Measurements from ENCODE around the gene PNMA1.
"Not testable (repeated sequence)": the region's sequence is repeated elsewhere in the genome, so short reads cannot be mapped to it uniquely, and the experiment has no call there.

The PNMA1 gene

DNA sequence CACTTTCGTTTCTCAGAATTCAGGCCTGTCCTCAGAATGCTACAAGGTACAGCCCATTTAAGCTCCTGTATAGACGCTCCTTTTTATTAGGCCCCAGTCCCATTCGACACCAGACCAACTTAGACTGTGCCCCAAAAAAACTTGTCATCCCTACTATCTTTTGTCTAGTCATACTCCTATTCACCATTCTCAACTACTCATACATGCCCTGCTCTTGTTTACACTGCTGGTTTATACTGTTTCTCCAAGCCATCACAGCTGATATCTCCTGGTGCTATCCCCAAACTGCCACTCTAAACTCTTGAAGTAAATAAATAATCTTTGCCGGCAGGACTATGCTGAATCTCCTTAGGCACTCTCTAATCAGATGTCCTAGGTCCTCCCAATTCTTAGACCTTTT is 6.1 kb downstream of the PNMA1 start:
- H3K9ac ChIP-seq (ENCODE audit: low read depth, low read length); H3K9me3 ChIP-seq (ENCODE audit: insufficient read depth, low read depth, low read length); H3K4me3 ChIP-seq (ENCODE audit: low read length); H3K4me1 ChIP-seq (ENCODE audit: insufficient read depth, low read length); H3K27ac ChIP-seq (ENCODE audit: low read length); H3K36me3 ChIP-seq (ENCODE audit: insufficient read depth, low read depth, low read length); H3K27me3 ChIP-seq (ENCODE audit: insufficient read depth, low read length): not testable (repeated sequence)

DNA sequence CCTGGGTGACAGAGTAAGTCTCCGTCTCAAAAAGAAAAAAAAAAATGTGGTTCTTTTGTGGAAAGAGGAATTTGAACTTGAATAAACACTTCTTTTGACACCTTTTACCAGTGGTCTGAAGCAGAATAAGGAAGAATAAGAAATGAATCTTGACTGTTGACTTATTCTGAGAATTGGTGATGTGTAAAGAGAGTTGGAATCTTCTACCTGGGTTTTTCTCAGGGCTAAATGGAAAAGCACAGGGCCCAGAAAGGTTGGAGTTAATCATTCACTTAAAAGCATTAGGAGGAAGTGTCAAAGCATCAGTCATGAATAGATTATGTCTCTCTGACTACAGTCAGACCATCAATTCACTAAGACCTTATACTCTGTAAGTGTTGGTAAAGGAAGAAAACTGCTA is 13.9 kb downstream of the PNMA1 start:
- no peaks in the 10 kb centered on the region for H3K4me1 ChIP-seq (ENCODE audit: insufficient read depth, low read length)
- H3K9me3 ChIP-seq (ENCODE audit: insufficient read depth, low read depth, low read length) = no peaks in the 10 kb centered on the region; the same call in 1 of the 2 replicates
- no peak overlapping the region for H3K9ac ChIP-seq (ENCODE audit: low read depth, low read length)
- no peak overlapping the region for H3K4me3 ChIP-seq (ENCODE audit: low read length)
- H3K27ac ChIP-seq (ENCODE audit: low read length) = no peak overlapping the region
- no peaks in the 10 kb centered on the region for H3K27me3 ChIP-seq (ENCODE audit: insufficient read depth, low read length)
- no peaks in the 10 kb centered on the region for H3K36me3 ChIP-seq (ENCODE audit: insufficient read depth, low read depth, low read length)

DNA sequence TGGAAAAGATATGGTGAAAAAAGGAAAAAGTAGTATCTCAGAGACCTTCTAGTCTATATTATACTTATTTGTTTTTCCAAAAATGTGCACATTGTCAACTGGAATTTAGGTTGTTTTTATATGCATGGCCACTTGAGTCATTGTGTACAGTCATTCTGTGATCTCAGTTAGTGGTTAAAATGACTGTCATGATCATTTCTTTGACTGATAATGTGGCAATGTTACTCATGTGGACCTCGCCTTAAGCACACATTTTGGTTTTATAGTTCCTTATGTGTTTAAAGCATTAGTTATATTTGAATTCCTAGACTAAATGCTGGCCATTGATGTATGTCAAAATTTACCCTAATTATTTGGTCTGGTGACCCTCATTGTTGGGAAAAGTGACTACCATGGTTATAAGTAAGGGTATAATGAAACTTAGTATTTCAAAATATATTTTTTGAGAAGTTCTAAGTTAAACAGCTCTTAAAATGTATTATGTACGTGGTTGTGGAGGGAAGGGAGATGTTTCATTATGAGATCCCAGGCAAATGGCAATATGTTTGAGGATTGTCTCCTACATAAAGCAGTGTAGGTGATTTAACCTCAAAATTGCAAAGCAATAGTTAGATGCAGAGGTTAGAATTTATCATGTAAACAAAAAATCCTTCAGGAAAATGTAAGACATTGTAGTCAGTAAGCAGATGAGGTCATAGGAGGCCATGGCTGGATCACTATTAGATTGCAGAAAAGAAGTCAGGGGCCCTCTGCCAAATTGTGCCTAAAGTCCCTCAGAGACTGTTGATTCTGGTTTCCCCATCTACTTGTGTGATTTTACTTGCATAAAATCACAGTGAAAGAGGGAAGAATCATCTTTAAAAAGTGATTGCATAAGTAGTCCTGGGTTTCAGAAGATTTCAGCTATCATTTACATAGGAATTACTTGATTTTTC is 17.5 kb downstream of the PNMA1 start:
- H3K27me3 ChIP-seq (ENCODE audit: insufficient read depth, low read length) = no peaks in the 10 kb centered on the region
- H3K4me3 ChIP-seq (ENCODE audit: low read length) = no peak overlapping the region
- H3K4me1 ChIP-seq (ENCODE audit: insufficient read depth, low read length) = no peaks in the 10 kb centered on the region
- no peaks in the 10 kb centered on the region for H3K9me3 ChIP-seq (ENCODE audit: insufficient read depth, low read depth, low read length)
- no peak overlapping the region for H3K27ac ChIP-seq (ENCODE audit: low read length)
- H3K36me3 ChIP-seq (ENCODE audit: insufficient read depth, low read depth, low read length) = peaks cover 7% of the 10 kb centered on the region; the same call in 1 of the 2 replicates
- no peak overlapping the region for H3K9ac ChIP-seq (ENCODE audit: low read depth, low read length)

DNA sequence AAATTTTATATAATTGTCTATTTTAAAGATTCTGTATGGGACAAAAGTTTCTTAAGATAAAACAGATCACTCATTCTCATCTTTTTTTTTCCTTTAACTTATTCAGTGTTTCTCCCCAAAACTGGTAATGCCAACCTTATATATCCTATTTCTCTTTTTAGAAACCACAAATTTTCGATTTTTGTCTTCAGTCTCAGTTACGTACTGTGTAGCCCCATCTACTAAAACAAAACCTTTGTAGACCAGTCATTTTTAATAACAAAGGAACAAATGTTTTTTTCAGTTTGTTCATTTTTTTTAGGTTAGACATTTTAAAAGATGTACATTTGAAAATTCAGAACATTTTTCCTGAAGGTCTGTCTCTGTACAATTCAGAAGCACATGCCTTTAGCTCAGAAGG is 18.2 kb downstream of the PNMA1 start:
- H3K27me3 ChIP-seq (ENCODE audit: insufficient read depth, low read length) = no peaks in the 10 kb centered on the region
- H3K4me3 ChIP-seq (ENCODE audit: low read length) = no peak overlapping the region
- H3K9ac ChIP-seq (ENCODE audit: low read depth, low read length) = no peak overlapping the region
- no peak overlapping the region for H3K27ac ChIP-seq (ENCODE audit: low read length)
- peaks cover 8% of the 10 kb centered on the region; the same call in 1 of the 2 replicates for H3K36me3 ChIP-seq (ENCODE audit: insufficient read depth, low read depth, low read length)
- no peaks in the 10 kb centered on the region for H3K4me1 ChIP-seq (ENCODE audit: insufficient read depth, low read length)
- no peaks in the 10 kb centered on the region for H3K9me3 ChIP-seq (ENCODE audit: insufficient read depth, low read depth, low read length)

DNA sequence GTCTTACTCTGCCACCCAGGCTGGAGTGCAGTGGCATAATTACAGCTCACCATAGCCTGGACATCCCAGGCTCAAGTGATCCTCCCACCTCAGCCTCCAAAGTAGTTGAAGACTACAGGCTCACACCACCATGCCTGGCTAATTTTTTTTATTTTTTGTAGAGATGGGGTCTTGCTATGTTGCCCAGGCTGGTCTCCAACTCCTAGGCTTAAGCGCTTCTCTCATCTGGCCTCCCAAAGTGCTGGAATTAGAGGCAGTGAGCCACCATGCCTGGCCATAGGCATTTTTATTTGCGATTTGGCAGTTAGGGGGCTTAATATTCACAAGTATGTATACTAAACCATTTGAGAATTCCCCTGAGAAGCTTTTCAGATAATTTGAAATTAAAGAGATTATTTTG is 19.1 kb downstream of the PNMA1 start:
- Histone ChIP-seq H3K9me3 (ENCODE audit: insufficient read depth, low read depth, low read length) (no peaks in the 10 kb centered on the region), H3K4me3 (ENCODE audit: low read length) (no peak overlapping the region), H3K36me3 (ENCODE audit: insufficient read depth, low read depth, low read length) (peaks cover 14% of the 10 kb centered on the region; the same call in 1 of the 2 replicates), H3K27ac (ENCODE audit: low read length) (no peak overlapping the region), H3K4me1 (ENCODE audit: insufficient read depth, low read length) (no peaks in the 10 kb centered on the region), H3K9ac (ENCODE audit: low read depth, low read length) (no peak overlapping the region), H3K27me3 (ENCODE audit: insufficient read depth, low read length) (no peaks in the 10 kb centered on the region)

DNA sequence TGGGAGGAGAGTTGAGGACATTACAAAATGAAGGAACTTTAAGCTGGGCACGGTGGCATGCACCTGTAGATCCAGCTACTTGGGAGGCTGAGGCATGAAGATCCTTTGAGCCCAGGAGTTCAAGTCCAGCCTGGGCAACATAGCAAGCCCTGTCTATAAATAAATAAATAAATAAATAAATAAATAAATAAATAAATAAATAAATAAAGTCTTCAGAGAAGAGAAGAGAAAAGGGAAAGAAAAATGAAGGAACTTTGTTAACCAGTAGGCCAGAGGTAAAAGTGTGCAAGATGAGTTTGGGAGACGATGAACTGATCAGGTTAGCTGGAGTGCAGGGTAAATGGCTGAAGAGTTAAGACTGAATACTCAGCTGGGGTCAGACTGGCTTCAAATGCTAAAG is 20.1 kb downstream of the PNMA1 start:
- Histone ChIP-seq H3K27me3 (ENCODE audit: insufficient read depth, low read length) (no peaks in the 10 kb centered on the region), H3K4me1 (ENCODE audit: insufficient read depth, low read length) (no peaks in the 10 kb centered on the region), H3K4me3 (ENCODE audit: low read length) (no peak overlapping the region), H3K36me3 (ENCODE audit: insufficient read depth, low read depth, low read length) (peaks cover 14% of the 10 kb centered on the region; the same call in 1 of the 2 replicates), H3K9ac (ENCODE audit: low read depth, low read length) (no peak overlapping the region), H3K9me3 (ENCODE audit: insufficient read depth, low read depth, low read length) (no peaks in the 10 kb centered on the region), H3K27ac (ENCODE audit: low read length) (no peak overlapping the region)

DNA sequence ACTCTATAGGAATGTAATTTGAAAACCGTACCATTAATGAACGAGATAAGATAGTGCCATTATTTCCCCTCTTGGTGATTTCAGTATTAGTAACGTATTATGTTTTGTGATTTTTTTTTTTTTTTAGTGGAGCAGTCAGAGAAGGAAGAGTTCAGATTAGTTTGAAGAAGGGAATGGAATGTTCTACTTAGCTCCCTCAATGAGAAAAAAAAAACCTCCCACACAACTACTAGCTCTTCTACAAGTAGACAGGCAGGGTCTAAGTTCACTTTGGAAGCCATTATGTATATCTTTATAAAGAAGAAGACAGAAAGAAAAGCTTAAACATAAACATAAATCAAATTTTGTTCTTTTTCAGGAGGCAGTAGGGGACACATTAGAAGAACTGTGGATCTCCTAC is 27.3 kb downstream of the PNMA1 start:
- Histone ChIP-seq H3K4me3 (ENCODE audit: low read length) (no peak overlapping the region), H3K27ac (ENCODE audit: low read length) (no peak overlapping the region), H3K9me3 (ENCODE audit: insufficient read depth, low read depth, low read length) (no peaks in the 10 kb centered on the region), H3K4me1 (ENCODE audit: insufficient read depth, low read length) (no peaks in the 10 kb centered on the region), H3K36me3 (ENCODE audit: insufficient read depth, low read depth, low read length) (peaks cover 7% of the 10 kb centered on the region; the same call in 1 of the 2 replicates), H3K9ac (ENCODE audit: low read depth, low read length) (no peak overlapping the region), H3K27me3 (ENCODE audit: insufficient read depth, low read length) (no peaks in the 10 kb centered on the region)

DNA sequence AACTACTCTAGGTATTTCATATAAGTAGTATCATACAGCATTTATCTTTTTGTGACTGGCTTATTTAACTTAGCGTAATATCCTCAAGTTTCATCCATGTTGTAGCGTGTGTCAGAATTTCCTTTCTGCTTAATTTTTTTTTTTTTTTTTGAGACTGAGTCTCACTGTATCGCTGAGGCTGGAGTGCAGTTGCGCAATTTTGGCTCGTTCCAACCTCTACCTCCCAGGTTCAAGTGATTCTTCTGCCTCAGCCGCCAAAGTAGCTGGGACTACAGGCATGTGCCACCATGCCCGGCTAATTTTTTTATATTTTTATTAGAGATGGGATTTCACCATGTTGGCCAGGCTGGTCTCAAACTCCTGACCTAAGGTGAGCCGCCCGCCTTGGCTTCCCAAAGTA is 28.9 kb downstream of the PNMA1 start:
- no peak overlapping the region for H3K9ac ChIP-seq (ENCODE audit: low read depth, low read length)
- H3K4me1 ChIP-seq (ENCODE audit: insufficient read depth, low read length) = no peaks in the 10 kb centered on the region
- H3K9me3 ChIP-seq (ENCODE audit: insufficient read depth, low read depth, low read length) = no peaks in the 10 kb centered on the region
- no peaks in the 10 kb centered on the region for H3K36me3 ChIP-seq (ENCODE audit: insufficient read depth, low read depth, low read length)
- no peak overlapping the region for H3K27ac ChIP-seq (ENCODE audit: low read length)
- H3K4me3 ChIP-seq (ENCODE audit: low read length) = no peak overlapping the region
- no peaks in the 10 kb centered on the region for H3K27me3 ChIP-seq (ENCODE audit: insufficient read depth, low read length)

DNA sequence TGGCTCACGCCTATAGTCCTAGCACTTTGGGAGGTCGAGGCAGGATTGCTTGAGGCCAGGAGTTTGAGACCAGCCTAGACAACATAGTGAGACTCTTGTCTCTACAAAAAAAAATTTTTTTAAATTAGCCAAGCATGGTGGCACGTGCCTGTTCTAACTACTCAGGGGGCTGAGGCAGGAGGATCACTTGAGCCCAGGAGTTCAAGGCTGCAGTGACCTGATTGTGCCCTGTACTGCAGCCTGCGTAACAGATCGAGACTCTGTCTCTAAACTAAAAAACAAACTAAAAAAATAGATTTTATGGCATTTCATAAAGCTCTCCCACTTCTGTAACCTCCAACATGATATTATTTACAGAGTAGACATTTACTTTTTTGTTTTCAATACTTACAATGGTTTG is 29.6 kb downstream of the PNMA1 start:
- H3K27me3 ChIP-seq (ENCODE audit: insufficient read depth, low read length) = no peaks in the 10 kb centered on the region
- no peaks in the 10 kb centered on the region for H3K4me1 ChIP-seq (ENCODE audit: insufficient read depth, low read length)
- no peak overlapping the region for H3K9ac ChIP-seq (ENCODE audit: low read depth, low read length)
- H3K4me3 ChIP-seq (ENCODE audit: low read length) = no peak overlapping the region
- no peaks in the 10 kb centered on the region for H3K9me3 ChIP-seq (ENCODE audit: insufficient read depth, low read depth, low read length)
- no peaks in the 10 kb centered on the region for H3K36me3 ChIP-seq (ENCODE audit: insufficient read depth, low read depth, low read length)
- no peak overlapping the region for H3K27ac ChIP-seq (ENCODE audit: low read length)

DNA sequence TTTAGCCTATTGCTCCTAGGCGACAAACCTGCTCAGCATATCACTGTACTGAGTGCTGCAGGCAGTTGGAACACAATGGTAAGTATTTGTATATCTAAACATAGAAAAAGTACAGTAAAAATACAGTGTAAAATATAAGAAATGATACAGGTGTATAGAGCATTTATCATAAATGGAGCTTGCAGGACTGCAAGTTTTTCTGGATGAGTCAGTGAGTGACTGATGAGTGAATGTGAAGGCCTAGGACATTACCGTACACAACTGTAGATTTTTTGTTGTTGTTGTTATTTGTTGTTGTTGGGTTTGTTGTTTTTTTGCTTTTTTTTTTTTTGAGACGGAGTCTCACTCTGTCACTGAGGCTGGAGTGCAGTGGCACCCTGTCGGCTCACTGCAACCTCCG is 33.4 kb downstream of the PNMA1 start:
- H3K27ac ChIP-seq (ENCODE audit: low read length) = no peak overlapping the region
- no peaks in the 10 kb centered on the region for H3K4me1 ChIP-seq (ENCODE audit: insufficient read depth, low read length)
- H3K9ac ChIP-seq (ENCODE audit: low read depth, low read length) = no peak overlapping the region
- no peak overlapping the region for H3K4me3 ChIP-seq (ENCODE audit: low read length)
- no peaks in the 10 kb centered on the region for H3K27me3 ChIP-seq (ENCODE audit: insufficient read depth, low read length)
- H3K36me3 ChIP-seq (ENCODE audit: insufficient read depth, low read depth, low read length) = no peaks in the 10 kb centered on the region
- no peaks in the 10 kb centered on the region for H3K9me3 ChIP-seq (ENCODE audit: insufficient read depth, low read depth, low read length)

DNA sequence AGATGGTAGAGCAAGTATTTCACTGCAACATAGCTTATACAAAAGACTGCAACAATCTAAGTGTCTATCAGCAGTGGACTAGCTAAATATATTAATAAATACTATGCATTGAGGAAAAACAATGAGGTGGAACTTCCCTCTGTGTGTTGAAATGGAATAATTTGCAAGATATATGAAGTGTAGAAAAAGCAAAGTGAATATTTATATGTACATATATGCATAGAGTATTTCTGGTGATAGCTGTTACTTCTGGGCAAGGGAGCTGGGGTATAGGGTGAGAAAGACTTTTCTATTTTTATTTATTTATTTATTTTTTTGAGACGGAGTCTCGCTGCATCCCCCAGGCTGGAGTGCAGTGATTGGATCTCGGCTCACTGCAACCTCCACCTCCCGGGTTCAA is 35.5 kb downstream of the PNMA1 start:
- Histone ChIP-seq H3K4me1 (ENCODE audit: insufficient read depth, low read length) (no peaks in the 10 kb centered on the region), H3K36me3 (ENCODE audit: insufficient read depth, low read depth, low read length) (no peaks in the 10 kb centered on the region), H3K9ac (ENCODE audit: low read depth, low read length) (no peak overlapping the region), H3K4me3 (ENCODE audit: low read length) (no peak overlapping the region), H3K27me3 (ENCODE audit: insufficient read depth, low read length) (no peaks in the 10 kb centered on the region), H3K27ac (ENCODE audit: low read length) (no peak overlapping the region), H3K9me3 (ENCODE audit: insufficient read depth, low read depth, low read length) (no peaks in the 10 kb centered on the region)

DNA sequence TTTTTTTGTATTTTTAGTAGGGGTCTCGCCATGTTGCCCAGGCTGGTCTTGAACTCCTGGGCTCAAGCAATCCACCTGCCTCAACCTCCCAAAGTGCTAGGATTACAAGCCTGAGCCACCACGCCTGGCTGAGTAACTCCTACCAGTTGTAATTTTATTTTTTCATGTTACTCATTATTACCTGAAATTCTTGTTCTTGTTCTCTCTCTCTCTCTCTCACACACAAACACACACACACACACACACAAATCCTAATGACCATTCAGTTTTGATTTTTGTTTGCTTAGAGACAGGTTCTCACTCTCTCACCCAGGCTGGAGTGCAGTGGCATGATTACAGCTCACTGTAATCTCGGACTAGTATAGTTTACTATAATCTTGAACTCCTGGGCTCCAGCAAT is 39.2 kb downstream of the PNMA1 start:
- Histone ChIP-seq H3K27ac (ENCODE audit: low read length) (no peak overlapping the region), H3K4me1 (ENCODE audit: insufficient read depth, low read length) (no peaks in the 10 kb centered on the region), H3K9me3 (ENCODE audit: insufficient read depth, low read depth, low read length) (no peaks in the 10 kb centered on the region), H3K4me3 (ENCODE audit: low read length) (no peak overlapping the region), H3K36me3 (ENCODE audit: insufficient read depth, low read depth, low read length) (peaks cover 3% of the 10 kb centered on the region; the same call in 1 of the 2 replicates), H3K27me3 (ENCODE audit: insufficient read depth, low read length) (no peaks in the 10 kb centered on the region), H3K9ac (ENCODE audit: low read depth, low read length) (no peak overlapping the region)
